A549 treated with CpdA at 1 μM for 4 hours (cell line): ENCODE results near the gene XPNPEP3. TPM values are rescaled to one million over a fixed set of nuclear protein-coding genes. Genes with fewer than 3 reads are reported as not detected.

ENCODE experiments used
- total RNA-seq: library from RNA; stranded (reverse); fragments of 200-300 nt; extraction: Qiagen RNA extraction; gene quantifications from 5 replicates; pipeline ENCODE4 v1.2.3, GENCODE V29; 2022; ENCODE audit warnings: low read depth

The XPNPEP3 gene
- total RNA-seq, result 7.0 to 10.0 TPM (median 8.3 TPM) in 5 replicates

DNA sequence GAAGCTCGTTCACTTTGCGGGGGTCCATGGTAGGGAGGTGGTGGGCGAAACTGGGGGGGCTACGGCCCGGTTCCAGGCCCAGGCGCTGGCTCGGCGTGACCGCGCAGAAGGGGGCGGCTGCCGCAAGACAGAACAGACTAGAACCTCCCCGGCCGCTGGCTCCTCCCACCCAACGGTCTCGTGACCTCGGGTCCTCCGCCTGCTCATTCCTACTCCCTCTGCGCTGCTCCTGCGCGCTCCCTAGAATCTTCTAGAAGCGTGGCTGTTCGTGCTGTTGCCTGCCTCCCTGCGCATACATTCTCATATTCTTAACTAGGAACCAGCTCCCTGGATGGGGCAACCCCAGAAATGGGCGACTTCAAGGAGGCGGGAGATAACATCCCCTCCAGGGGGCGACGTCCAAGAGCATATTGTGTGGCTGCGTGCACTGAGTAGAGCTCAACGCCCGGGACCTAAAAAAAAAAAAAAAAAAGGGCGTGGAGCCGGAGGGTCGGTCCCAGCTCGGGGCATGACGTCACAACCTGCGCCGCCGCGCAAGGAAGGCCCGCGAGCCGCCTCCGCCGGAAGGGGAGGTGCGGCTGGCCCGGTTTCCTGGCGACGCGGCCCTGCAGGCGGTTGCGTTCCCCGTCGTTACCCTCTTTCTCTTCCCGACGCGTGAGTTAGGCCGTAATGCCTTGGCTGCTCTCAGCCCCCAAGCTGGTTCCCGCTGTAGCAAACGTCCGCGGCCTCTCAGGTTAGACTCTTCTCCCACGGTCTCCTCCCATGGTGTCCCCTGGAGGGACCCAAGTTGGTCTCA lies at the start of gene XPNPEP3, which contains the start of gene ST13:
TSS of gene XPNPEP3 (plus strand) at position 636 of the 796 bp plus-strand sequence. CDS start at position 670, 34 bp downstream.
TSS of gene ST13 (minus strand) at position 127 of the 796 bp plus-strand sequence. CDS start at position 28, 99 bp downstream.

DNA sequence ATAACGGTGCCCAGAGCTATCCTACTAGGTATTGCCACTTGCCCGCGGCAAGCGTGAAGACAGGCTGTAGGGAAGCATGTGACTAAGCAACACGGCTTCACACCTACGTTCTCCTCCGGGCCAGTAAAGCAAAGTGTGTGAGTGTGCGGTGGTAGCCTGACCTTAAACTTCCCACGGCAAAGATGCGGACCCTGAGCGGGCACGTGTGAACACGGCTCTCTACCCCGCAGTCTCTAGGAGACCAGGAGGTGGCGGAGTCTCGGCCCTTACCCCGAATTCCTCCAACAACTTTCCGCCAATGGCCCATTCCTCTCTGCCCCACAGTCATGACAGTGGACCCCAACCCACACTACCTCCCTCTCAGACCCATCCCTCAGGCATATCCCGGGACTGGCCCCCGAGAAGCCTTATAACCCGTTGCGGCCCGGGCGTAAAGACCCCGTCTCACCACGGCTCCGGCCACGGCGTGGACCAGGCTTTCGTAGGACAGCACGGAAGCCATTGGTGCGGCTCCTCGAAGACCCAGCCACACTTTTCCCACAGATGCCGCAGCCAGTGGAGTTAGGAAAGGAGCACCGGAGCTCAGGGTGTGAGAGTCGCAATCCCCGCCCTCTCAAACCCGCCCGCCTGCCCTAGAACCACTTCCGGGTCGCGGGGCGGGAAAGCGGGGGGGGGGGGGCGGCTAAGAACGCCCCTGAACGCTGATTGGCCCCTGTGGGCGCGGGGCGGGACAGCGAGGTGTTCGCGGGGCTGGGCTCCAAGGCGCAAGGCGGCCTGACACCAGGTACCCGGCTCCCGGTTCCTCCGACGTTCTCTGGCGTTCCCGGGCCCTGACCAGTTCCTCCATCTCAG lies 38.0 kb upstream of the XPNPEP3 start, which contains the start of gene SLC25A17:
TSS of gene SLC25A17 (minus strand) at position 600 of the 852 bp plus-strand sequence. CDS start at position 502, 98 bp downstream.

DNA sequence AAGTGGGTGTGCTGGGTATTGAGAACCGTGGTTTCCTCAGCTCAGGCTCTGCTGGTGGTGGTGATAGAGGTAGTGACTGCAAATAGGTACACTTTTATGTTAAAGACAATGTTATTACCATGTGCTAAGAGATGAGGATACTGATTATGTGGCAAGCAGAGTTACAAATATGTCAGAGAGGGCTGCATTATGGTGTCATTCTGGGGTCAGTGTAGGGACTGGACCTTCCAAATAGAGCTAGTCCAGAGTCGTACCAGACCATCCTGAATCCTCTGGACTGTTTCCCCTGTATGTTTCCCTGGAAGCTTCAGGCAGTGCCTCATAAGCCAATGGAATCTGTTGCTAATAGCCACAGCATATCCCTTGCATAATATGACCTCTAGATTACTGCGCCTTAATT lies 5.1 kb downstream of the XPNPEP3 start, which contains the start of gene DNAJB7:
TSS of gene DNAJB7 (minus strand) at position 101 of the 400 bp plus-strand sequence. CDS start 119 bp downstream, outside the sequence.

DNA sequence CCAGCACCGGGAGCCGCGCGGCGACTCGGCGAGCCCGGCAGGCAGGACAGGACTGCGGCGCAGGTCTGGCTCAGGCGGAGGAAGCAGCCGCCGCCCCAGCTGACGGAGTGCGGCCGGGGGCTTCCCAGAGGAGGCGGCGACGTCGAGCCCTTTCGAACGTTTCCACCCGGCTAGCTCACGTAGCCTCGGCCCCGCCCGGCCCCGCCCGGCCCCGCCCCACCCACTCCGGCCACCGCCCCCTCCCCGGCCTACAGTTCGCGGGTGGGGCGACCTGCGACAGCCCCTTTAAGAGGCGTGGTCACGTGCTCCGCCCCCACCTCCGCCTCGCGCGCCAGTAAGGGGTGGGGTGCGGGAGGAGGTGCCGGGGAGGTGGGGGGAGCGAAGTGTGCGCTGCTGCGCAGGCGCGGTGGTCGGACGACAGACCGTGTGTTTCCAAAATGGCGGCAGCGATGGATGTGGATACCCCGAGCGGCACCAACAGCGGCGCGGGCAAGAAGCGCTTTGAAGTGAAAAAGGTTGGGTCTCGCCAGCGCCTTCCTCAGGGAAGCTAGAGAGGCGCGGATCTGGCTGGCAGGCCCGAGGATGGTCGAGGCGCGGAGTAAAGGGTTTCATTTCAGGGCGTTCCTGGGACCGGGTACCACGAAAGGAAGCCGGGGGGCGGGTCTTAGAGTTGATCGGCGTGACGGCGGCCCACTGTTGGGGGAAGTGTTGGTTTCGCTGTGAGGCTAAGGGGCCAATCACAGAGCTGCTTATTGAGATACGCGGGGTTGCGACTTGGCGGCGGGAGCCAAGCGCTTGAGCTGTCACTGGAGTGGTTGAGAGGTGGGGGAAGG lies 94.2 kb downstream of the XPNPEP3 start, which contains the start of gene RBX1:
TSS of gene RBX1 (plus strand) at position 417 of the 833 bp plus-strand sequence. CDS start at position 438, 21 bp downstream.

Other genes starting within 250 kb of the XPNPEP3 start
- gene MRTFA, start 220.4 kb upstream of the XPNPEP3 start, total RNA-seq, result 36.3 to 44.4 TPM (median 39.0 TPM) in 5 replicates
- not detected in 5 replicates for gene MCHR1, start 177.7 kb upstream of the XPNPEP3 start, total RNA-seq
- 22.2 to 25.0 TPM (median 23.0 TPM) in 5 replicates for gene SLC25A17, start 37.8 kb upstream of the XPNPEP3 start, total RNA-seq
- gene ST13, start 509 bp upstream of the XPNPEP3 start, total RNA-seq, result 158 to 177 TPM (median 163 TPM) in 5 replicates
- gene DNAJB7, start 5.0 kb downstream of the XPNPEP3 start, total RNA-seq, result not detected in 5 replicates
- 50.5 to 55.1 TPM (median 54.3 TPM) in 5 replicates for gene RBX1, start 94.2 kb downstream of the XPNPEP3 start, total RNA-seq
- gene EP300, start 235.4 kb downstream of the XPNPEP3 start, total RNA-seq, result 18.2 to 29.9 TPM (median 19.9 TPM) in 5 replicates